ENCODE data around the gene ICOS. TPM values are rescaled to one million over a fixed set of nuclear protein-coding genes. Genes with fewer than 3 reads are reported as not detected.

The ICOS gene
- total RNA-seq, 3 donors from 2014 or later = 0.36 to 0.49 (median 0.38) TPM

DNA sequence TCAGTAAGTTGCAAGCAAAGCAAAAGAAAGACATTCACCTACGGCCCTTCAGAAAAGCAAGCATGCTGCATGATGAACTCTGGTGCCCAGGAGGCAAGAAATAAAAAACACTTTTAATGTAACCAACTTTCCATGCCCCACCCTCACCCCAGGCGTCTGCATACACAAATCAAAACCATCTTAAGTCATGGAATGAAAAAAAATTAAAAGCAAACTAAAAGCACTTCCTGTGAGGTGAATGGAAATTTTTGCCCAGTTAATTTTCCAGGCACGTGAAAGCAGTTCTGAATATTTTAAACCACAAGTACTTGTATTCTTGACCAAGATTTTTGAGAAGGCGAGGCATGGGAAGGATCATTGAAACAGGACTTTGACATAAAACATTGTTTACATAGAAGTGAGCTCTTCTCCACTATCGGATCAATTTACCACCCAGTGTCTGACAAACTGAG is 2.5 kb upstream of the ICOS start:
- no peak for DNase-seq
- no peak for TF ChIP-seq CTCF (IDR thresholded peaks at IDR 0.05)

DNA sequence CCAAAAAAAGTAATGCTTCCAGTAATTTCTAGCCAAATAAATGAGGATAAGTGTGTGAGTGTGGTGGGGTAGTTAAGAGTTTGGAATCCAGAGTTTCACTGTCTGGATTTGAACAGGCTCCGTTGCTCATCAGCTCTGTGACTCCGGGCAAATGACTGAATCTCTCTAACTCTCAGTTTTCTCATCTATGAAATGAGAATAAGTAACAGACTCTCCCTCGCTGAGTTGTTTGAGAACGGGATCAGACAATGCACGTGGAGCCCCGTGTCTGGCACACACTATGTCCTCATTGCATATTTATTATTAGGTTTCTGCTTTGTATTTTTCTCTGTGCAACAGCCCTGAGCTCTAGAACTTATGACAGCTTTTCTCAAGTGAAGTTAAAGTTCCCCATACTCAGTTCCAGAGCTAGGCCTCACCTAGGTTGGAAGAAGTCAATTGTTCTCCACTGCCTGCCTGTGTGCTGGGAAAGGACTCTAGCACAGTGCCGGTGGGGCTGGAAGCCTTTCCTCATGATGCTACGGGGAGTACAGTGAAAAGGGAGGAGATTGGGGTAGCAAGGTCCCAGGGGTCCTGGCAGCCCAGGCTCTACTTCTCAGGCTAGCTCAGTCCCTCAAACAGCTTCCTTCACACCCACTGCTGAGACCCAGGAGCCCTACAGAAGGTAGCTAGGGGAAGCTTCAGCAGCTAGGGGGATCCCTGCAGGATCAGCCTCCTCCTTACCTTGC is 1.7 kb upstream of the ICOS start:
- H3K9me3 ChIP-seq = no peaks in the 10 kb centered on the region
- TF ChIP-seq CTCF (IDR thresholded peaks at IDR 0.05) = no peak
- DNase-seq = no peak
- intact Hi-C loops (cut with DNase I, micrococcal nuclease) = no loop called here
- no peaks in the 10 kb centered on the region for H3K4me1 ChIP-seq (ENCODE audit: low read depth)
- no peak overlapping the region for H3K4me3 ChIP-seq
- no peaks in the 10 kb centered on the region for H3K36me3 ChIP-seq (ENCODE audit: low read depth)
- ATAC-seq = no peak

More for the DNA sequence above, 2.5 kb upstream of the ICOS start:
- no peaks in the 10 kb centered on the region for H3K36me3 ChIP-seq (ENCODE audit: low read depth)
- H3K9me3 ChIP-seq = no peaks in the 10 kb centered on the region
- ATAC-seq = no peak
- no peak overlapping the region for H3K4me3 ChIP-seq
- H3K4me1 ChIP-seq (ENCODE audit: low read depth) = no peaks in the 10 kb centered on the region
- intact Hi-C loops (cut with DNase I, micrococcal nuclease) = no loop called here

- Histone ChIP-seq H3K9me3 (no peaks in the 10 kb centered on the region), H3K36me3 (ENCODE audit: low read depth) (no peaks in the 10 kb centered on the region), H3K4me1 (ENCODE audit: low read depth) (no peaks in the 10 kb centered on the region), H3K4me3 (no peak overlapping the region)
- intact Hi-C loops (cut with DNase I, micrococcal nuclease) = no loop called here
- DNase-seq (no peak), ATAC-seq (no peak)
- no peak for TF ChIP-seq CTCF (IDR thresholded peaks at IDR 0.05)
These were observed 995 bp upstream of the ICOS start for GRCh38 chr2:203935568-203935967.

DNA sequence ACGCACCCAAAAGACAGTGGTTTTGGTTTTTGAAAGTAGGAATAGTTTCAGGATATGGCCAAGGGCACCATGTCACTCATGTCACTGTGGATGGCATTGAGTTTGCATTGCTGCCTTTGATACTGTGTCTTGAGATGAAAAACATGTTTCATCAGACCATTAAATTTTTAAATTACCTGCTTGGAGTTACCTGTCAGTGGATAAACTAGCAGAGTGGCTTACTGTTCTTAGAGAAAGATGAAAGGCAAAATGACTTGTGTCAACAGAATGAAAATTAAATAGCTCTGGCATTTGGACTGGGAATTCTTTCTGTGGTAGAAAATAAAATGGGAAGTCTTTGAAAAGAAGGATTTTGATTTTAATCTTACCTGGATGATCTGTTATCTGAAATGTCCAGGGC is 386 bp downstream of the ICOS start:
- intact Hi-C loops (cut with DNase I, micrococcal nuclease) = no loop called here
- Histone ChIP-seq H3K4me1 (ENCODE audit: low read depth) (no peaks in the 10 kb centered on the region), H3K36me3 (ENCODE audit: low read depth) (no peaks in the 10 kb centered on the region), H3K9me3 (no peaks in the 10 kb centered on the region), H3K4me3 (no peak overlapping the region)
- DNase-seq (no peak), ATAC-seq (no peak)
- no peak for TF ChIP-seq CTCF (IDR thresholded peaks at IDR 0.05)

GRCh38 chr2:203937788-203938187 is 1.2 kb downstream of the ICOS start:
- intact Hi-C loops (cut with DNase I, micrococcal nuclease) = no loop called here
- no peak for TF ChIP-seq CTCF (IDR thresholded peaks at IDR 0.05)
- Histone ChIP-seq H3K9me3 (no peaks in the 10 kb centered on the region), H3K4me3 (no peak overlapping the region), H3K36me3 (ENCODE audit: low read depth) (no peaks in the 10 kb centered on the region), H3K4me1 (ENCODE audit: low read depth) (no peaks in the 10 kb centered on the region)
- ATAC-seq (no peak), DNase-seq (no peak)

All from mucosa of descending colon (tissue), 3 donors.